Ishikawa (cell line): Measurements from ENCODE around the gene COPS4.

Experiments used
- CEBPB ChIP-seq: IDR thresholded peaks from 2 replicates; pipeline ENCODE4 v1.6.1; 2012
- CREB1 ChIP-seq: IDR thresholded peaks from 2 replicates; pipeline ENCODE4 v1.6.1; 2012; ENCODE audit warnings: low read depth
- EGR1 ChIP-seq: IDR thresholded peaks from 2 replicates; pipeline ENCODE4 v1.6.1; 2012
- EP300 ChIP-seq: IDR thresholded peaks from 2 replicates; pipeline ENCODE4 v1.6.1; 2012; ENCODE audit warnings: borderline replicate concordance
- FOXM1 ChIP-seq: IDR thresholded peaks from 2 replicates; pipeline ENCODE4 v1.6.1; 2012; ENCODE audit warnings: low read depth, borderline replicate concordance
- NFIC ChIP-seq: IDR thresholded peaks from 2 replicates; pipeline ENCODE4 v1.6.1; 2012
- RAD21 ChIP-seq: IDR thresholded peaks from 2 replicates; pipeline ENCODE4 v1.6.1; 2012; ENCODE audit warnings: low read depth
- REST ChIP-seq: IDR thresholded peaks from 2 replicates; pipeline ENCODE4 v1.6.1; 2012; ENCODE audit warnings: low read depth, mild to moderate bottlenecking
- TAF1 ChIP-seq: IDR thresholded peaks from 2 replicates; pipeline ENCODE4 v1.6.1; 2012; ENCODE audit warnings: low read depth, mild to moderate bottlenecking
- TCF12 ChIP-seq: IDR thresholded peaks from 2 replicates; pipeline ENCODE4 v1.6.1; 2012; ENCODE audit warnings: low read depth
- TEAD4 ChIP-seq: IDR thresholded peaks from 2 replicates; pipeline ENCODE4 v1.6.1; 2012
- USF1 ChIP-seq: IDR thresholded peaks from 2 replicates; pipeline ENCODE4 v1.6.1; 2012
- YY1 ChIP-seq: IDR thresholded peaks from 2 replicates; pipeline ENCODE4 v1.6.1; 2012; ENCODE audit warnings: low read depth
- ZBTB7A ChIP-seq: IDR thresholded peaks from 2 replicates; pipeline ENCODE4 v1.6.1; 2012; ENCODE audit warnings: low read depth
- TF ChIP-seq, protein P1 (sequence below): IDR thresholded peaks from 2 replicates; pipeline ENCODE4 v1.6.1; 2012

The COPS4 gene

DNA sequence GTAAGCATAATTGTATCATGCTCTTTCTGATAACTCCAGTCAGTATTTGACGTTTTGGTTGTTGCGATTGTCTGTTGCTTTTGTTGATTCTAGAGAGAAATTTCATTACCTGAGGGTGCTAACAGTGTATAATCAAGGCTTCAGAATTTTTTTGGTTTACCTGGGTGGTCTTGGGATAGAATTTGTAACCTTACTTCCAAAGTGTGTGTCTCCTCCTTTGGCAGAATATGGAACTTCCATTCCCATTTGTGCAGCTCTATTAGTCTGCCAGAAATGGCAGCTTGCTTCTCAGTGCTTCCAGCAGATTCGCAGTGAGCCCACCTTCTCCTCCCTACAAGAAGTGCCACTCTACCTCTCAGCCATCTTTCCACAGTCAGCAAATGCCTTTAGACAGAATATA lies 5.3 kb downstream of the COPS4 start:
- no peak for TF ChIP-seq FOXM1
- no peak for TF ChIP-seq TAF1
- TF ChIP-seq CEBPB, result no peak
- no peak for TF ChIP-seq CREB1
- no peak for TF ChIP-seq EP300

DNA sequence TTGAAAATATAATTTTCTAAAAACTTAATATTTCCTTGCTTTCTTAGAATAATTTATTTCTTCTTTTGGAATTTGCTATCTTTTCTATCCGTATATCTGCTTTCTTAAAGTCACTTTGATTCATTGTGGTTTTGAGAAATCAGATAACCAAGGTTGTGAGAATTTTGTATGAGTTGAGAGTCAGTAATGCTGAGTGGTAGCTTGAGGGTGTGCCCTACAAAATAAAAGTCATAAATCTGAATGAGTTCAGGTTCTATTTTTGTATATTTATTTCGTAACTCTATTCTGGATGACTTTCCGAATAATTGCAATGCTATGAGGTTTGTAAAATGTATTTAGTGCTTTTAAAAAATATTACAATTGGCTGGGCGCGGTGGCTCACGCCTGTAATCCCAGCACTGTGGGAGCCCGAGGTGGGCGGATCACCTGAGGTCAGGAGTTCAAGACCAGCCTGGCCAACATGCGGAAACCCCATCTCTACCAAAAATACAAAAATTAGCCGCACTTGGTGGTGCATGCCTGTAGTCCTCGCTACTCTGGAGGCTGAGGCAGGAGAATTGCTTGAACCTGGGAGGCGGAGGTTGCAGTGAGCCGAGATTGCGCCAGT lies 8.9 kb downstream of the COPS4 start:
- no peak for TF ChIP-seq TEAD4
- TF ChIP-seq USF1, result no peak
- no peak for TF ChIP-seq FOXM1
- TF ChIP-seq TAF1, result no peak
- no peak for TF ChIP-seq RAD21
- TF ChIP-seq, protein P1, sequence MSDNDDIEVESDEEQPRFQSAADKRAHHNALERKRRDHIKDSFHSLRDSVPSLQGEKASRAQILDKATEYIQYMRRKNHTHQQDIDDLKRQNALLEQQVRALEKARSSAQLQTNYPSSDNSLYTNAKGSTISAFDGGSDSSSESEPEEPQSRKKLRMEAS, result no peak
- no peak for TF ChIP-seq CEBPB
- no peak for TF ChIP-seq EGR1
- no peak for TF ChIP-seq EP300
- TF ChIP-seq REST, result no peak
- no peak for TF ChIP-seq YY1
- TF ChIP-seq ZBTB7A, result no peak
- no peak for TF ChIP-seq NFIC
- TF ChIP-seq TCF12, result no peak
- TF ChIP-seq CREB1, result no peak

DNA sequence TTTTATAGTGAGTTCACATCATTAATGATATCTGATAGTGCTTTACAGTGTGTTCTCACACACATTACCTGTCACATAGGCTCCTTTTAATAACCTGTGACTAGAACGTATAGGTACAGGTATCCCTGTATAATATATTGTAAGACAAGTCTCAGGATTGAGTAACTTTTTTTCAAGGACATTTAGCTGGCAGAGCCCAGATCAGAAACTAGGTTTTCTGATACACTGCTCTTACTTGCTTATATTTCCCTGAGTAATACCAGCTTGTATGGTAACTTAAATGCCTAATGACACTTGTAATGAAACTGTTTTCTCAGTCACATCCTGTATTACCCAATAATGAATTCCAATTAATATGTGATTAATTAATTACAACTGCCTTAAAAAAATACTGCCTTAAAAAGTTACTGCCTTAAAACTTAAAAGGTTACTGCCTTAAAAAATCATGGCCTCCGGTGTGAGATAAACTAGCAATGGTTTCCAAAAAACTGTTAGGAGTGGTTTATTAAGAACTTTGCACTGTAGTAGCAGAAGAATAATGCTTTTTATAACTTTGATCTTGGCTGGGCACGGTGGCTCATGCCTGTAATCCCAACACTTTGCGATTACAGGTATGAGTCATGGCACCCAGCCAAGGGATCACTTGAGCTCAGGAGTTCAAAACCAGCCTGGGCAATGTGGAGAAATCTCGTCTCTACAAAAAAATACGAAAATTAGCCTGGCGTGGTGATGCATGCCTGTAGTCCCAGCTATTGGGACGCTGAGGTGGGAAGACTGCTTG lies 11.9 kb downstream of the COPS4 start:
- TF ChIP-seq TEAD4, result no peak
- no peak for TF ChIP-seq ZBTB7A
- TF ChIP-seq, protein P1, result no peak

DNA sequence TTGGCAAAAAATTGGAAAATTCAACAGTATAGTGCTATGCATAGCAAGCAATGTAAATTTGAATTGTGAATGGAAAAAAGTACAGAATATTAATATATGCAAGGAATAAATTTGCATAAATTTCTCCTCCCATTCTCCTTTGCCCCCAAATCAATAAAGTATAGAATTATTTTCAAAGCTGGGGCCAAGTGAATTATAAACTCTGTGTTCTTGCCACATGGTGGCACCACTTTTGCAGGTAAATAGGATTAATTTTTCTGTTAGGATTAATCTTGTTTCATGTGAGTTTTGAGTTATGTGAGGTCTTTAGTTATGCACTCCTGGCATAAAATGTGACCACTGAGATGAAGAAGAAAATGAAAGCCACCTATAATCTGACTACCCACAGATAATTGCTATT lies 19.9 kb downstream of the COPS4 start:
- peak; percentile 40; the same call in 1 of the 2 replicates for TF ChIP-seq RAD21
- TF ChIP-seq TCF12, result no peak

DNA sequence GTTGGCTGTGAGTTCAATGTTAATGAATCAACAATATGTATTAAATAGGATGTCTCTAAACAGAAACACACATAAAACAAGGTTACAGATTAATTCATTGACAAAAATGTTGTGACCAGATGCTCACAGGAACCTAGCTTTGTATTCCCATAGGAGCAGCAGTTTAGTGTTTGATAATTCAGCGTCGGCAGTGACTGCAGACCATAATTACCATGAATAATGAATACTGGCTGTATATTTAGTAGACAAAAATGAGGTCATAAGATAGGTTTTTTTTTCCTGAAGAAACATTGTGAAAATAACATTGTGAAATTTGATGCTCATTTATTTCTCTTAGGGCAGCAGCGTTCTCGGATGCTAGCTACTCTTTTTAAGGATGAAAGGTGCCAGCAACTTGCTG lies 27.8 kb downstream of the COPS4 start:
- no peak for TF ChIP-seq EGR1

GRCh38 chr4:83065266-83065665 lies 30.3 kb downstream of the COPS4 start:
- TF ChIP-seq, protein P1, result no peak
- TF ChIP-seq CEBPB (no peak), FOXM1 (no peak), NFIC (no peak), YY1 (no peak), EP300 (no peak), USF1 (no peak), CREB1 (no peak)

DNA sequence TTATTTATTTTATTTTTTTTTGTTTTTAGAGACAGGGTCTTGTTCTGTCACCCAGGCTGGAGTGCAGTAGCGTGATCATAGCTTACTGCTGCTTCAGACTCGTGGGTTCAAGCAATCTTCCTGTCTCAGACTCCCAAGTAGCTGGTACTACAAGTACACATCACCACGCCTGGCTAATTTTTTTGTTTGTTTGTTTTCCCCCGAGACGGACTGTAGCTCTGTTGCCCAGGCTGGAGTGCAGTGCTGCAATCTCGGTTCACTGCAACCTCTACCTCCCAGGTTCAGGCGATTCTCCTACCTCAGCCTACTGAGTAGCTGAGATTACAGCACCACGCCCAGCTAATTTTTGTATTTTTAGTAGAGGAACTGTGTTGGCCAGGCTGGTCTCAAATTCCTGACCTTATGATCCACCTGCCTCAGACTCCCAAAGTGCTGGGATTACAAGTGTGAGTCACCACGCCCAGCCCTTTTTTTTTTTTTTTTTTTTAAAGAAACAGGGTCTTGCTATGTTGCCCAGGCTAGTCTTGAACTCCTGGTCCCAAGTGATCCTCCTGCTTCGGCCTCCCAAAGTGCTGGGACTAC lies 32.2 kb downstream of the COPS4 start:
- no peak for TF ChIP-seq NFIC
- TF ChIP-seq TEAD4, result no peak
- TF ChIP-seq, protein P1, result no peak
- TF ChIP-seq FOXM1, result no peak
- TF ChIP-seq RAD21, result no peak
- TF ChIP-seq EGR1, result no peak
- no peak for TF ChIP-seq CEBPB
- TF ChIP-seq USF1, result no peak
- TF ChIP-seq EP300, result no peak
- no peak for TF ChIP-seq CREB1
- TF ChIP-seq TAF1, result no peak
- no peak for TF ChIP-seq REST
